B cell (primary cell): ENCODE results near the gene COL4A1. TPM values are rescaled to one million over a fixed set of nuclear protein-coding genes. Genes with fewer than 3 reads are reported as not detected.

Experiments used
- ATAC-seq: fragments of 200-7000 bp; cut with Tn5 transposase; one replicate; pipeline ENCODE4 v1.10.0; 2021; ENCODE audit warnings: low read depth, mild to moderate bottlenecking, moderate number of reproducible peaks, moderate library complexity
- CTCF ChIA-PET: fragments of 350-600 bp; sonication (Branson Sonifier 250); formaldehyde crosslinking; loops from one replicate; lab custom pipeline; 2021; ENCODE audit warnings: antibody characterized with exemption, inconsistent platforms; lab: Charles Lee
- POLR2A ChIA-PET: fragments of 350-600 bp; sonication (Branson Sonifier 250); formaldehyde crosslinking; loops from one replicate; lab custom pipeline; 2021; ENCODE audit warnings: antibody characterized with exemption; lab: Charles Lee
- DNase-seq: peaks from one replicate; pipeline ENCODE4 v3.0.0; 2013
- H2AFZ ChIP-seq: 2 replicates; pipeline ENCODE4 v1.6.1; 2012; ENCODE audit warnings: mild to moderate bottlenecking, low read depth, low read length; ENCODE audit not compliant: insufficient read depth, poor library complexity, severe bottlenecking
- H3K27ac ChIP-seq, 2 donors: 1 replicate in 1 of 2; 2 replicates in 1 of 2; pipeline ENCODE4 v1.5.1; 2012 to 2013; ENCODE audit warnings: low read length in 2 of 2, mild to moderate bottlenecking in 2 of 2, moderate library complexity in 1 of 2
- H3K27me3 ChIP-seq, 4 experiments: fragments of 200-600 bp in 1 of 4; sonication (generic) in 1 of 4; replicated peaks in 1 of 4; 1 replicate in 2 of 4; 2 replicates in 2 of 4; pipeline versions ENCODE4 v1.6.1 to v1.7.0; 2013 to 2016; ENCODE audit warnings: low read length in 3 of 4, mild to moderate bottlenecking in 2 of 4, mixed read lengths in 1 of 4, moderate library complexity in 1 of 4; ENCODE audit not compliant: insufficient read depth in 4 of 4, control insufficient read depth in 3 of 4; ENCODE audit errors: control extremely low read depth in 1 of 4
- H3K36me3 ChIP-seq, 2 experiments: replicated peaks in 1 of 2; 1 replicate in 1 of 2; 2 replicates in 1 of 2; pipeline versions ENCODE4 v1.6.1 to v1.7.1; 2013; ENCODE audit warnings: low read length in 1 of 2; ENCODE audit not compliant: insufficient read depth in 2 of 2, control insufficient read depth in 1 of 2; ENCODE audit errors: control extremely low read depth in 1 of 2, extremely low read depth in 1 of 2
- H3K4me1 ChIP-seq, 2 donors: fragments of 200-600 bp in 1 of 2; sonication (generic) in 1 of 2; 1 replicate in 1 of 2; 2 replicates in 1 of 2; pipeline versions ENCODE4 v1.5.1 to v1.6.1; 2013 to 2017; ENCODE audit warnings: low read length in 2 of 2; ENCODE audit not compliant: control insufficient read depth in 2 of 2, insufficient read depth in 2 of 2
- H3K4me2 ChIP-seq: replicated peaks from 2 replicates; pipeline ENCODE3; 2012; ENCODE audit warnings: mild to moderate bottlenecking, low read depth, low read length; ENCODE audit not compliant: poor library complexity, severe bottlenecking
- H3K4me3 ChIP-seq, 5 experiments: fragments of 200-600 bp in 1 of 5; sonication (generic) in 1 of 5; 1 replicate in 3 of 5; 2 replicates in 2 of 5; pipeline versions ENCODE4 v1.5.1 to v1.7.0; 2011 to 2016; ENCODE audit warnings: low read length in 4 of 5, mild to moderate bottlenecking in 4 of 5, low read depth in 2 of 5, control low read depth in 1 of 5, moderate library complexity in 1 of 5; ENCODE audit not compliant: insufficient read depth in 1 of 5; ENCODE audit errors: control extremely low read depth in 1 of 5, extremely low read depth in 1 of 5
- H3K79me2 ChIP-seq: fragments of 200-600 bp; sonication (generic); one replicate; pipeline ENCODE4 v1.6.0; 2016; ENCODE audit warnings: low read length; ENCODE audit not compliant: control insufficient read depth, insufficient read depth
- H3K9ac ChIP-seq: fragments of 200-600 bp; sonication (generic); 2 replicates; pipeline ENCODE4 v1.6.1; 2017; ENCODE audit warnings: mild to moderate bottlenecking, low read length, moderate library complexity
- H3K9me3 ChIP-seq, 3 donors: one replicate each; pipeline versions ENCODE4 v1.6.1 to v1.7.1; 2013; ENCODE audit warnings: low read length in 2 of 3; ENCODE audit not compliant: control insufficient read depth in 2 of 3, insufficient read depth in 1 of 3; ENCODE audit errors: control extremely low read depth in 1 of 3
- H4K20me1 ChIP-seq: 2 replicates; pipeline ENCODE4 v1.6.0; 2012; ENCODE audit warnings: mild to moderate bottlenecking, low read length; ENCODE audit not compliant: insufficient read depth, control insufficient read depth, poor library complexity, severe bottlenecking
- H3K27ac Mint-ChIP-seq: one replicate; pipeline ENCODE4 v1.8.0; 2021; ENCODE audit warnings: mixed read lengths
- H3K27me3 Mint-ChIP-seq: one replicate; pipeline ENCODE4 v1.8.0; 2021; ENCODE audit warnings: mixed read lengths
- H3K4me1 Mint-ChIP-seq: one replicate; pipeline ENCODE4 v1.8.0; 2021; ENCODE audit warnings: mixed read lengths
- H3K4me3 Mint-ChIP-seq: one replicate; pipeline ENCODE4 v1.8.0; 2021; ENCODE audit warnings: mixed read lengths
- H3K9me3 Mint-ChIP-seq: one replicate; pipeline ENCODE4 v1.8.0; 2022; ENCODE audit warnings: mixed read lengths; ENCODE audit not compliant: insufficient read depth
- EZH2 ChIP-seq: IDR thresholded peaks from 2 replicates; pipeline ENCODE4 v1.6.1; 2012; ENCODE audit warnings: borderline replicate concordance, low read depth, mild to moderate bottlenecking, moderate library complexity, low read length; ENCODE audit not compliant: insufficient read depth, poor library complexity, severe bottlenecking
- WGBS: methylation state at CpG from one replicate; pipeline ENCODE4 v1.1.5; 2013; ENCODE audit warnings: missing lambda C conversion rate; ENCODE audit not compliant: insufficient coverage; 5-methylcytosine and 5-hydroxymethylcytosine counted together
- intact Hi-C: fragments of 100-400 bp; cut with micrococcal nuclease; formaldehyde crosslinking; loops from one replicate; pipeline ENCODE4 v1.10.0; 2022
- polyA plus RNA-seq: library from polyadenylated mRNA; depleted of rRNA; stranded (reverse); fragments of >200 nt; gene quantifications from 2 replicates; pipeline ENCODE4 v1.2.3, GENCODE V29; 2012
- total RNA-seq, 2 donors: library from RNA; stranded (reverse); fragments of 120-200 nt in 1 of 2; gene quantifications; 1 replicate in 1 of 2; 2 replicates in 1 of 2; pipeline versions ENCODE4 v1.2.3 to v1.2.4, GENCODE V29; 2013 to 2022
- TF ChIP-seq, protein P1 (sequence below): fragments of 200-600 bp; IDR thresholded peaks from one replicate; pipeline ENCODE4 v1.8.0; 2022; ENCODE audit warnings: antibody characterized with exemption, mild to moderate bottlenecking

COL4A1 gene
- total and polyA plus RNA-seq, 2 donors (not counting 1 experiment from before 2014, with no cell fraction given): not detected

DNA sequence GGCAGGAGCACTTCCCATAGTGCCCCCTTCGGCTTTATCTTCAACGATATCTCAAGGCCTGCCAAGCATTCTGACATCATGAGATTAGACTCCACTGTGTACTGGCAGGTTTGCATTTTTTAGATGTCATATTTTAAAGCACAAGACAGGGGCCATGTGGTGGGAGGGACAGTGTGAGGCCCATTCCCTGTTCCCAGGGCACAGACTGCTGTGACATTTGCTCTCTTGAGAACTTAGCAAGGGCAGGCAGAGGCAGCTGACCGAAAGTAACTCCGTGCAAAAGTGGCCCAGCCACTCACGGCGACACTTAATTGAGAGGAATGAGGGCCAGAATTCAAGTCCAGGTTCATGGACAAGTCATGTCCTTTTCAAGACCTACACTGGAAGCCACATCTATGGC lies 201.8 kb downstream of the COL4A1 start:
- peaks cover 5% of the 10 kb centered on the region for H3K9me3 Mint-ChIP-seq
- no peak for DNase-seq
- Histone ChIP-seq H3K4me2 (no peak overlapping the region), H3K27me3 (no peaks in the 10 kb centered on the region), H3K36me3 (no peaks in the 10 kb centered on the region), H3K27ac (no peak overlapping the region), H3K4me3 (no peak overlapping the region), H3K4me1 (no peaks in the 10 kb centered on the region), H4K20me1 (no peaks in the 10 kb centered on the region), H3K79me2 (no peaks in the 10 kb centered on the region), H2AFZ (no peak overlapping the region), H3K9ac (no peak overlapping the region), H3K9me3 (peaks cover 0 to 20% (median 0%) of the 10 kb centered on the region in 3 donors)
- intact Hi-C loops: no loop called here
- WGBS: 96% methylated on average over 4 of the region's 6 CpGs
- TF ChIP-seq EZH2: no peak
- no peak overlapping the region for H3K27ac Mint-ChIP-seq
- H3K27me3 Mint-ChIP-seq: no peaks in the 10 kb centered on the region
- H3K4me1 Mint-ChIP-seq: no peaks in the 10 kb centered on the region
- no peak overlapping the region for H3K4me3 Mint-ChIP-seq
- ChIA-PET CTCF (no interaction called here), POLR2A (no interaction called here)
- no peak for ATAC-seq

DNA sequence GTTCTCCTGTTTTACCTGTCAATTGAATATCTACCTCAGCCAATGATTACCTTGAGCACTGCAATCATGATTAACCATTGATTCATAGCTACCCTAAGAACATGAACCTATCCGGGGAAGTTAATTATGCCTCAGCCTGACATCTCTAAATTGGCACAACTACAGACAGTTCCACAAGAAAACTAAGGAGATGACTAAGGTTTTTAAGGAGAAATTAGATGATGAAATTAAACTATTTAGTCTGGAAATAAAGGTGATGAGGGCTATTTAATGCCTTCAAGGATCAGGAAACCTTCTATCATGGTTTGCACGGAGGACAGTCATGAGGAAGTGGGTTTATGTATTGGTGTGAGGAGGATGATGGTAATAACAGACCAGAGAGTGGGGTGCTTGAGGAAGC lies 203.4 kb downstream of the COL4A1 start:
- POLR2A ChIA-PET: no interaction called here
- H2AFZ ChIP-seq: no peak overlapping the region
- intact Hi-C loops: no loop called here
- Mint-ChIP-seq H3K4me1 (no peaks in the 10 kb centered on the region), H3K27ac (no peak overlapping the region), H3K27me3 (no peaks in the 10 kb centered on the region), H3K4me3 (no peak overlapping the region), H3K9me3 (peaks cover 7% of the 10 kb centered on the region)
- H3K27ac ChIP-seq: no peak overlapping the region
- H3K36me3 ChIP-seq: no peaks in the 10 kb centered on the region
- ATAC-seq: no peak
- H3K4me1 ChIP-seq: no peaks in the 10 kb centered on the region
- TF ChIP-seq EZH2: no peak
- TF ChIP-seq, protein P1, sequence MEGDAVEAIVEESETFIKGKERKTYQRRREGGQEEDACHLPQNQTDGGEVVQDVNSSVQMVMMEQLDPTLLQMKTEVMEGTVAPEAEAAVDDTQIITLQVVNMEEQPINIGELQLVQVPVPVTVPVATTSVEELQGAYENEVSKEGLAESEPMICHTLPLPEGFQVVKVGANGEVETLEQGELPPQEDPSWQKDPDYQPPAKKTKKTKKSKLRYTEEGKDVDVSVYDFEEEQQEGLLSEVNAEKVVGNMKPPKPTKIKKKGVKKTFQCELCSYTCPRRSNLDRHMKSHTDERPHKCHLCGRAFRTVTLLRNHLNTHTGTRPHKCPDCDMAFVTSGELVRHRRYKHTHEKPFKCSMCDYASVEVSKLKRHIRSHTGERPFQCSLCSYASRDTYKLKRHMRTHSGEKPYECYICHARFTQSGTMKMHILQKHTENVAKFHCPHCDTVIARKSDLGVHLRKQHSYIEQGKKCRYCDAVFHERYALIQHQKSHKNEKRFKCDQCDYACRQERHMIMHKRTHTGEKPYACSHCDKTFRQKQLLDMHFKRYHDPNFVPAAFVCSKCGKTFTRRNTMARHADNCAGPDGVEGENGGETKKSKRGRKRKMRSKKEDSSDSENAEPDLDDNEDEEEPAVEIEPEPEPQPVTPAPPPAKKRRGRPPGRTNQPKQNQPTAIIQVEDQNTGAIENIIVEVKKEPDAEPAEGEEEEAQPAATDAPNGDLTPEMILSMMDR: no peak
- 27% methylated on average over 1 of the region's 2 CpGs for WGBS
- peaks cover 2 to 20% (median 3%) of the 10 kb centered on the region in 3 donors for H3K9me3 ChIP-seq
- no peak overlapping the region for H3K4me2 ChIP-seq
- no peak overlapping the region for H3K9ac ChIP-seq
- H3K79me2 ChIP-seq: no peaks in the 10 kb centered on the region
- H3K4me3 ChIP-seq: no peak overlapping the region
- H4K20me1 ChIP-seq: no peaks in the 10 kb centered on the region
- DNase-seq: no peak
- no peaks in the 10 kb centered on the region for H3K27me3 ChIP-seq
- CTCF ChIA-PET: interaction anchor here (1.3 kb wide), 1 partner anchor 11 kb away, joined by 5 read pairs; no protein-coding TSS in a partner anchor
